MM.1S (cell line): ENCODE measurements around the gene TTLL11.

ENCODE experiments used
- DNase-seq: peaks from one replicate; pipeline ENCODE4 v3.0.0-alpha.2; 2015
- H2AFZ ChIP-seq: fragments of 300-600 bp; sonication (generic); 2 replicates; pipeline ENCODE4 v1.6.0; 2016; ENCODE audit warnings: antibody characterized with exemption, low read length
- H3F3A ChIP-seq: fragments of 300-600 bp; sonication (generic); 2 replicates; pipeline ENCODE4 v1.6.1; 2016; ENCODE audit warnings: mild to moderate bottlenecking, antibody characterized with exemption, low read length, moderate library complexity, mixed read lengths; ENCODE audit not compliant: insufficient read depth
- H3K27ac ChIP-seq: fragments of 300-600 bp; sonication (generic); 2 replicates; pipeline ENCODE4 v1.5.1; 2016; ENCODE audit warnings: mild to moderate bottlenecking, low read length
- H3K27me3 ChIP-seq: fragments of 300-600 bp; sonication (generic); replicated peaks from 2 replicates; pipeline ENCODE4 v1.6.0; 2016; ENCODE audit warnings: low read length; ENCODE audit not compliant: insufficient read depth
- H3K36me3 ChIP-seq: fragments of 300-600 bp; sonication (generic); replicated peaks from 2 replicates; pipeline ENCODE4 v1.6.1; 2016; ENCODE audit warnings: mild to moderate bottlenecking, low read length, mixed read lengths; ENCODE audit not compliant: insufficient read depth
- H3K4me1 ChIP-seq: fragments of 300-600 bp; sonication (generic); 2 replicates; pipeline ENCODE4 v1.6.1; 2016; ENCODE audit warnings: low read length, mixed read lengths
- H3K4me2 ChIP-seq: fragments of 300-600 bp; sonication (generic); 2 replicates; pipeline ENCODE4 v1.6.0; 2016; ENCODE audit warnings: low read depth, low read length
- H3K4me3 ChIP-seq: fragments of 300-600 bp; sonication (generic); 2 replicates; pipeline ENCODE4 v1.5.1; 2016; ENCODE audit warnings: low read length, mixed read lengths
- H3K79me2 ChIP-seq: fragments of 300-600 bp; sonication (generic); 2 replicates; pipeline ENCODE4 v1.6.1; 2016; ENCODE audit warnings: mixed run types, low read length, mixed read lengths
- H3K9ac ChIP-seq: fragments of 300-600 bp; sonication (generic); 2 replicates; pipeline ENCODE4 v1.6.1; 2016; ENCODE audit warnings: low read length, mixed read lengths
- H3K9me2 ChIP-seq: fragments of 300-600 bp; sonication (generic); replicated peaks from 2 replicates; pipeline ENCODE4 v1.6.1; 2016; ENCODE audit warnings: mild to moderate bottlenecking, low read length, mixed read lengths; ENCODE audit not compliant: insufficient read depth
- H3K9me3 ChIP-seq: fragments of 300-600 bp; sonication (generic); replicated peaks from 2 replicates; pipeline ENCODE4 v1.6.1; 2016; ENCODE audit warnings: mild to moderate bottlenecking, low read length, mixed read lengths; ENCODE audit not compliant: insufficient read depth
- H4K20me1 ChIP-seq: fragments of 300-600 bp; sonication (generic); 2 replicates; pipeline ENCODE4 v1.6.1; 2016; ENCODE audit warnings: mild to moderate bottlenecking, low read length, moderate library complexity, mixed read lengths; ENCODE audit not compliant: insufficient read depth
- EZH2 ChIP-seq: fragments of 300-600 bp; sonication (generic); optimal IDR thresholded peaks from 2 replicates; pipeline ENCODE3; 2017; ENCODE audit warnings: low read depth, mild to moderate bottlenecking, antibody characterized with exemption, low read length, mixed read lengths
- EZH2phosphoT487 ChIP-seq: fragments of 300-600 bp; sonication (generic); IDR thresholded peaks from 2 replicates; pipeline ENCODE4 v1.6.1; 2018; ENCODE audit warnings: antibody characterized with exemption, low read length
- TF ChIP-seq, protein P1 (sequence below): fragments of 300-600 bp; sonication (generic); IDR thresholded peaks from 2 replicates; pipeline ENCODE4 v1.5.1; 2016; ENCODE audit warnings: antibody characterized with exemption, low read length, mixed read lengths

The TTLL11 gene

DNA sequence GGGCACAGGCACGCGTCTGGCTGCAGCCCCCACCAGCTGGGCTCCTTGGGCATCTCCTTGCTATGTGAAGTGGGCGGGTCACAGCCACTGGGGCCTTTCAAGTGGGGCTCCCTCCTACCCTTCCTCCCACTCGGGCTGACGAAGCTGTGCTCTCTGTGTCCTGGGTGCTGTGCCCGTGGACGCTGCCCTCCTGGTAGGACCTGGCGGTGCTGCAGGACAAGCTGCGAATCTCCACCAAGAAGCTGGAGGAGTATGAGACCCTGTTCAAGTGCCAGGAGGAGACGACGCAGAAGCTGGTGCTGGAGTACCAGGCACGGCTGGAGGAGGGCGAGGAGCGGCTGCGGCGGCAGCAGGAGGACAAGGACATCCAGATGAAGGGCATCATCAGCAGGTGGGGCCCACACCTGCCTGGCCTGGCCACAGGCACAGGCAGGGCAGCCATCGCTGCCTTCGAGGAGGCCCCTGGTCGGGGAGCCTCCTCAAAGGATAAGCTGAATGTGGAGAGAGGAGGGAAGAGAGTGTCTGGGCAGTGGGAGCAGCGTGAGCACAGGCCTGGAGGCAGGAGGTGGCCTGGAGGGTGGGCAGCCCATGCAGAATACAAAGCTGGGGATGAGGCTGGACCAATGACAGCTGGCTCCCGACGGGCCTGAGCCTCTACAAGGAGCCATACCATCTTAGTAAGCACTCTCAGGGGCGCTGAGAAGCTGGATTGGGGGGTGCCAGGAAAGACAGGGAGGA is 316.9 kb downstream of the TTLL11 start:
- H3F3A ChIP-seq = no peaks in the 10 kb centered on the region
- H4K20me1 ChIP-seq = no peaks in the 10 kb centered on the region
- no peak overlapping the region for H3K4me3 ChIP-seq
- H2AFZ ChIP-seq = no peak overlapping the region
- no peak for DNase-seq
- no peak overlapping the region for H3K27ac ChIP-seq
- H3K79me2 ChIP-seq = no peaks in the 10 kb centered on the region
- H3K9ac ChIP-seq = no peak overlapping the region
- TF ChIP-seq EZH2phosphoT487 = no peak
- TF ChIP-seq, protein P1, sequence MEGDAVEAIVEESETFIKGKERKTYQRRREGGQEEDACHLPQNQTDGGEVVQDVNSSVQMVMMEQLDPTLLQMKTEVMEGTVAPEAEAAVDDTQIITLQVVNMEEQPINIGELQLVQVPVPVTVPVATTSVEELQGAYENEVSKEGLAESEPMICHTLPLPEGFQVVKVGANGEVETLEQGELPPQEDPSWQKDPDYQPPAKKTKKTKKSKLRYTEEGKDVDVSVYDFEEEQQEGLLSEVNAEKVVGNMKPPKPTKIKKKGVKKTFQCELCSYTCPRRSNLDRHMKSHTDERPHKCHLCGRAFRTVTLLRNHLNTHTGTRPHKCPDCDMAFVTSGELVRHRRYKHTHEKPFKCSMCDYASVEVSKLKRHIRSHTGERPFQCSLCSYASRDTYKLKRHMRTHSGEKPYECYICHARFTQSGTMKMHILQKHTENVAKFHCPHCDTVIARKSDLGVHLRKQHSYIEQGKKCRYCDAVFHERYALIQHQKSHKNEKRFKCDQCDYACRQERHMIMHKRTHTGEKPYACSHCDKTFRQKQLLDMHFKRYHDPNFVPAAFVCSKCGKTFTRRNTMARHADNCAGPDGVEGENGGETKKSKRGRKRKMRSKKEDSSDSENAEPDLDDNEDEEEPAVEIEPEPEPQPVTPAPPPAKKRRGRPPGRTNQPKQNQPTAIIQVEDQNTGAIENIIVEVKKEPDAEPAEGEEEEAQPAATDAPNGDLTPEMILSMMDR = no peak
- TF ChIP-seq EZH2 = no peak
- no peaks in the 10 kb centered on the region for H3K9me2 ChIP-seq
- H3K27me3 ChIP-seq = no peaks in the 10 kb centered on the region
- H3K4me1 ChIP-seq = no peaks in the 10 kb centered on the region
- H3K4me2 ChIP-seq = no peak overlapping the region
- H3K9me3 ChIP-seq = no peaks in the 10 kb centered on the region
- H3K36me3 ChIP-seq = no peaks in the 10 kb centered on the region

- Histone ChIP-seq H4K20me1 (no peaks in the 10 kb centered on the region), H3K79me2 (no peaks in the 10 kb centered on the region), H3K9ac (no peak overlapping the region), H3K4me3 (no peak overlapping the region), H3K9me3 (no peaks in the 10 kb centered on the region), H2AFZ (no peak overlapping the region), H3K27me3 (no peaks in the 10 kb centered on the region), H3K27ac (no peak overlapping the region), H3F3A (no peaks in the 10 kb centered on the region), H3K9me2 (no peaks in the 10 kb centered on the region), H3K4me2 (no peak overlapping the region), H3K36me3 (no peaks in the 10 kb centered on the region), H3K4me1 (no peaks in the 10 kb centered on the region)
- TF ChIP-seq, protein P1 = no peak
- TF ChIP-seq EZH2 = no peak
- TF ChIP-seq EZH2phosphoT487 = no peak
- no peak for DNase-seq
These were observed 318.1 kb downstream of the TTLL11 start for GRCh38 chr9:121774715-121775613.

DNA sequence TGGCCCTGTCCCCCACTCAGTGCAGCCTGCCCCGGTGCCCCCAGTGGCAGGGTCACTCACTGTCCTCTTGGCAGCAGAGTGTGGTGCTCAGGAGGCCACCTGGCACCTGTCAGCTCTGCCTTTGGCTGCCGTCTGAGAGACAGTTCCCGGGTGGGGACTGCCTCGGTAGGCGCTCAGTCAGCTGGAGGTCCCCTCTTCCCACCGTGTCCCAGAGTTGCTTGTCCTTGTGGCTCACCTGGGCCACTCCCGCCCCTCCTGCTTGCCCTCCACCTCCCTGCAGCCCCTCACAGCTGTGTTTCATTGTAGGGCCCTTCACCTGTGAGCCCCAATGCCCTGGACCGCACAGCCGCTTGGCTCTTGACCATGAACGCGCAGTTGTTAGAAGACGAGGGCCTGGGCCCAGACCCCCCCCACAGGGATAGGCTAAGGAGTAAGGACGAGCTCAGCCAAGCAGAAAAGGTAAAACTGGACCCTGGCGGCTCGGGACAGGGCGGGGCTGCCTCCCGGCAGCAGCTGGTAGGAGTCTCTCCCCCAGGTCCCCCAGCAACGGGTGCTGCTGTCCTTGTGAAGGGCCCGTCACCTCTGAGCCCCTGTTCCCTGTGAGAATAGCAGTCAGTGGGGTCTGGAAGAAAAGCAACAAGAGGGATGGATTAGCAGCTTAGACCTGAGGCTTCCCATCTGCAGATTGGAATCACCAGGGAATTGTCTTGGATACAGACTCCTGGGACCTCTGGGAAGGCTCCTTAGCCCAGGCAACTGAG is 319.0 kb downstream of the TTLL11 start:
- no peaks in the 10 kb centered on the region for H3K27me3 ChIP-seq
- H3K9ac ChIP-seq = no peak overlapping the region
- H3K9me2 ChIP-seq = no peaks in the 10 kb centered on the region
- H3K27ac ChIP-seq = no peak overlapping the region
- no peaks in the 10 kb centered on the region for H3K4me1 ChIP-seq
- no peaks in the 10 kb centered on the region for H4K20me1 ChIP-seq
- no peaks in the 10 kb centered on the region for H3K36me3 ChIP-seq
- TF ChIP-seq EZH2phosphoT487 = no peak
- TF ChIP-seq, protein P1 = no peak
- TF ChIP-seq EZH2 = no peak
- H3K79me2 ChIP-seq = no peaks in the 10 kb centered on the region
- no peak overlapping the region for H3K4me2 ChIP-seq
- no peak overlapping the region for H3K4me3 ChIP-seq
- H3K9me3 ChIP-seq = no peaks in the 10 kb centered on the region
- no peaks in the 10 kb centered on the region for H3F3A ChIP-seq
- H2AFZ ChIP-seq = no peak overlapping the region
- DNase-seq = no peak
